GM18951 (cell line): Measurements from ENCODE around the gene MAPK8IP1.
"Not testable (repeated sequence)": the region's sequence is repeated elsewhere in the genome, so short reads cannot be mapped to it uniquely, and the experiment has no call there.

ENCODE experiments used
- POLR2A ChIP-seq: IDR thresholded peaks from 4 replicates; pipeline ENCODE4 v1.6.1; 2011; ENCODE audit warnings: mild to moderate bottlenecking; ENCODE audit not compliant: insufficient read length, insufficient read depth; ENCODE audit errors: extremely low read depth
- in situ Hi-C: fragments of 300-500 bp; cut with MboI; formaldehyde crosslinking; loops from one replicate; pipeline ENCODE4 v1.12.0; 2022; ENCODE audit warnings: low sequenced_read_pairs, mixed read lengths, inconsistent platforms; ENCODE audit not compliant: unreplicated experiment

MAPK8IP1 gene

GRCh38 chr11:45885274-45885920 lies at the start of gene MAPK8IP1:
Gene MAPK8IP1, plus strand, starts transcription at chr11:45885651. Its CDS starts 170 bp downstream, at chr11:45885821.
- no peak for TF ChIP-seq POLR2A
- in situ Hi-C loops = no loop called here

GRCh38 chr11:45839204-45839603 lies 46.2 kb upstream of the MAPK8IP1 start:
- TF ChIP-seq POLR2A = no peak
- in situ Hi-C loops = no loop called here

- in situ Hi-C loops = not testable (repeated sequence)
Observed at GRCh38 chr11:45840251-45840650, 45.2 kb upstream of the MAPK8IP1 start.

GRCh38 chr11:45843158-45843924 lies 42.1 kb upstream of the MAPK8IP1 start:
- no peak for TF ChIP-seq POLR2A
- in situ Hi-C loops = no loop called here

GRCh38 chr11:45844822-45845578 lies 40.5 kb upstream of the MAPK8IP1 start:
- TF ChIP-seq POLR2A = no peak
- in situ Hi-C loops = no loop called here

GRCh38 chr11:45846174-45846675 lies 39.2 kb upstream of the MAPK8IP1 start:
- TF ChIP-seq POLR2A = no peak
- in situ Hi-C loops = no loop called here

- in situ Hi-C loops = no loop called here
- peak; percentile 94 for TF ChIP-seq POLR2A
Observed at GRCh38 chr11:45846974-45847910, 38.2 kb upstream of the MAPK8IP1 start, which contains the start of gene CRY2. Gene CRY2, plus strand, starts transcription at chr11:45847475. Its CDS starts 16 bp downstream, at chr11:45847491.

GRCh38 chr11:45847911-45848316 lies 37.5 kb upstream of the MAPK8IP1 start:
- TF ChIP-seq POLR2A = no peak
- in situ Hi-C loops = no loop called here

GRCh38 chr11:45848654-45849081 lies 36.8 kb upstream of the MAPK8IP1 start:
- in situ Hi-C loops = no loop called here
- no peak for TF ChIP-seq POLR2A

- TF ChIP-seq POLR2A = no peak
- in situ Hi-C loops = no loop called here
Observed at GRCh38 chr11:45850446-45850845, 35.0 kb upstream of the MAPK8IP1 start.

- in situ Hi-C loops = no loop called here
- TF ChIP-seq POLR2A = no peak
Observed at GRCh38 chr11:45851228-45851627, 34.2 kb upstream of the MAPK8IP1 start.

- in situ Hi-C loops = no loop called here
- TF ChIP-seq POLR2A = no peak
Observed at GRCh38 chr11:45852018-45852711, 33.3 kb upstream of the MAPK8IP1 start.

GRCh38 chr11:45852712-45853101 lies 32.7 kb upstream of the MAPK8IP1 start:
- TF ChIP-seq POLR2A = no peak
- in situ Hi-C loops = no loop called here
